Hematopoietic multipotent progenitor cell (in vitro differentiated cells): Measurements from ENCODE around the gene ITGB6. TPM values are rescaled to one million over a fixed set of nuclear protein-coding genes. Genes with fewer than 3 reads are reported as not detected.

Experiments
- DNase-seq, 3 donors: peaks; one replicate each; pipeline ENCODE4 v3.0.0-alpha.2; 2011 to 2015; ENCODE audit warnings: low read depth in 2 of 3, low spot score in 2 of 3
- total RNA-seq: library from RNA; depleted of rRNA; stranded (reverse); fragments of >200 nt; gene quantifications from one replicate; pipeline ENCODE4 v1.2.3, GENCODE V29; 2012

ITGB6 gene
- total RNA-seq, 1 donor = not detected

DNA sequence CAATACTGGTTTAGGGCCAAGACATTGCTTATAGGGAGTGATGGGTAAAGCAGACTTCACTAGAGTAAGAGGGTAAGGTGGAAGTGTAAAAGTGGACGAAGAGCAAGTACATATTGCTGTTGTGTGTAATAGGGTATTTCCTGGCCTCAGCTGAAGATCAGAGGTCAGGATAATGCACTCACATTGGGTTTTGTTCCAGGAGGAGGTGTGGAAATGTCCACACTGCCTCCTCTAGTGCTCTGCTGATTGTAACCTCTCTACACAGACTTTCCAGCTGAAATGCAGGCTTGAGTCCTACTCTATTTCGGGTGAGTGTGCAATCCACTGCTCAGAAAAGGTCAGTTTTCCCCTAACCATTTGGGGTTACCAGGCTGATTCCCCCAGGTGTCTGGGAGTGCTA, 96.0 kb downstream of the ITGB6 start:
- DNase-seq = no peak

DNA sequence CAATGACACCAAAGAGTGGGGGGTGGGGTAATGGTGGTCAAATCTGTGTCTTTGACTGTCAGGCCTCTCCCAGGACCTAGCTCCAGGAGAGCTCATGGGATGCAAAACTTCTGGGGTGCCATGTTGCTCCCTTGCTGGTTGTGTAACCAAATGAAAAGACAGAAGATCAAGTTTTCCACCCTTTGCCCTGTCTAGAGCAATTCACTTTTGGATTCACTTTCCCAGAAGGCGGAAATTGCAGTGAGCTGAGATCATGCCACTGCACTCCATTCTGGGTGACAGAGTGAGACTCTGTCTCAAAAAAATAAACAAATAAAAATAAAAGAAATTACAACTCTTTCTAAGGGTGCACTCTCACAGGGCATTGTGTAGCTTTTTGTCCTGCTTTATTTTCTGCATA, 102.7 kb downstream of the ITGB6 start:
- DNase-seq = no peak

DNA sequence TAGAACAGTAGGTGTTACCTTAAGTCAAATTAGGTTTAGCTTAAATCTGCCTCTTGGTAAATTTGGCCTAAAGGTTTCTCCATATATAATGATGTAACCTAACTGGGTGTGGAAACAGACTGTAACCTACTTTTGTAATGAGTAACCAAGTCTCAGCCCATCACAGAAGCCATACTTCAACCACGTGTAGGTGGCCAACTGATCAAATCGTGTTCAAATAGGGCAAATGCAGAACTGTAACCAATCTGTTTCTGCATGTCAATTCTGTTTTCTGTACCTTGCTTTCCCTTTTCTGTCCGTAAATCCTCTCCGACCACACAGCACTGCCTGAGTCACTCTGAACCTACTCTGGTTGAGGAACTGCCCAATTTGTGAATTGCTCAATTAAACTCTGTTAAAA, 103.7 kb downstream of the ITGB6 start:
- DNase-seq = no peak

DNA sequence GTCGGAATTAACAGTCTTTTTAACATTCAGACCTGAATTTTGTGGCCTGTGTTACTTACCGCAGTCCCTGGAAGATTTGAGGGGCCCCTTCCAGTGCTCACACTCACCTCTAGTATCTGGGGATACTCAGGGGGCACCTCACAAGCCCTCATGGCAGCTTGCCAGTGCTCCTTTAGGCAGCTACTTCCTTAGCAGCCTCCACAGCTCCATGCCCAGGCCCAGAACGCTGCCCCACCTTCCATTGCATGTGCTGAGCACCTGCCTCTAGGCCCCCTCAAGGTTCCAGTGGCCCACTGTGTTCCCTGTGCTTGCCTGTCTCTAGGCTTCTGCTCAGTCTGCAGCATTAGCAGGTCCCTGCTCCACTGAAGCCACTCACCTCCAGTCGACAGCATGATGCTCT, 107.6 kb downstream of the ITGB6 start:
- no peak for DNase-seq

DNA sequence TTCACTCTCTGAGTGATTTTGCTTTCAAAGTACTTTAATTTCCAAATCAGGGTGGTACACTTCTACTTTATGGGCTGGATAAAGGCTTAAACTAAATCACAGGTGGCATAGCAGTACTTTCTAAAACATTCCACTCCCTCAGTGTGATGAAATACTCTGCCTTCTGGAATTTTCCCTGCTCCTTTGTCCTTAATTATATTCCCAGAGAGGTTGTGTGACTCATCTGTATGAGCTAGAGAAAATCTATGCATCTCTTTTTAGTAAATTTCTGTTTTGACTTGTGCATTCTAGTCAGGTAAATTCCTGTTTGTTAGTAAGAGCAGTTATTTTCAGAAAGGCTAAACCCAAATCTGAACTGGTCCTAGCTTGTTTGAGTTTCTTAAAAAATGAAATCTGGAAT, 108.7 kb downstream of the ITGB6 start:
- DNase-seq = no peak

DNA sequence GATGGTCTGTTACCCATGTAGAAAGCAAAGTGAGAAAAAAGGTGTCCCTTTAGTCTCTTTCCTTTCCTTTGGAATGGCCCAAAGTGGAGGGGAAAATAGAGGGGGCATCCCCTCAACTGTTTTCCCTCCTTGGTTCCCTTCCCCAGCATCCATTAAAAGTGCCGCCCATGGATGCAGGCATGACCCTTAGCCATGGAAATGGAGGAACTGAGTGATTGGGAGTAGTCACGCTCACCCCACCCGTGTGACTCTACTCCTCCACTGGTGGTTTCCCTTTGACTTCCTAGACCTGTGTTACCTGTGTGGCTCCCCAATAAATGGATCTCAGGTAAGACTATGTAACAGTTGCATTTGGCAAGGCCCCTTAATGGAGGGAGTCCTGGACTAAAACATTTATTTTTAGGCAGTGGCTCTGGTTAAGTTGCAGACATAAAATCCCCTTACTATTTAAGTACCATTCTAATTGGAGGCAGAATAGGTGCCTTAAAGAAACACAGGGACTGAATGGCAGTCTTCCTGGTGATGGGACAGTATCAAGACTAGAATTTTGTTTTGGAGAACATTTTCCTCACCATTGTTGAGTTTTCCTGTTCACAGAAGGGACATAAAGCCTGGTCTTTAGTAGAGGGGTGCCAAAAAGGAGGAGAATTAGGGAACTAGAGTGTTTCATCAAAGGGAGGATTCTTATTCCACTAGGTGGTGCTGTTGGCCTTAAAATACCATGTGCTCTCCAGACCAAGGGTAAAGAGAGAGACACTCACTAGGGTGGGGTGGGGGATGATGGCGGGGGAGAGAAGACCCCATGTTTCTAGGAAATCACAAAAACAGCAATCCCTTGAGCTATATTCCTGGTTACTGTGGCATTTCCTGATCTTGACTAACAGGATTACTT, 112.0 kb downstream of the ITGB6 start:
- peak in 1 of 3 donors; percentile 19 for DNase-seq

DNA sequence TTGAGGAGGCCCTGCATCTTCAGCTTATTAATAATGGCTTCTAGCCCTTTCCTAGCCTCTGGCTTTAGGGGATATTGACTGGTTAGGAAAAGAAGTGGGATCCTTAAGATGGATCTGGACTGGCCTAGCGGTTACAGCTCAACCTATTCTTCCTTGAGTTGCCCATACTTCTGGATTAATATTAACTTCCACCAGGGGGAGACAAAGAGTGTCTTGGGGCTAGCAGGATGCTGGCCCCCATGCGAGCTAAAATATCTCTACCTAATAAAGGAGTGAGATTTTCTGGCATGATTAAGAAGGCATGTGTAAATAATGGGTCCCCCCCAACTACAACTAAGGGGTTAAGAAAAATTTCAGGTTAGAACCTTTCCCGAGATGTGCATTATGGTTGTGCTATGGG, 114.4 kb downstream of the ITGB6 start:
- DNase-seq = no peak

DNA sequence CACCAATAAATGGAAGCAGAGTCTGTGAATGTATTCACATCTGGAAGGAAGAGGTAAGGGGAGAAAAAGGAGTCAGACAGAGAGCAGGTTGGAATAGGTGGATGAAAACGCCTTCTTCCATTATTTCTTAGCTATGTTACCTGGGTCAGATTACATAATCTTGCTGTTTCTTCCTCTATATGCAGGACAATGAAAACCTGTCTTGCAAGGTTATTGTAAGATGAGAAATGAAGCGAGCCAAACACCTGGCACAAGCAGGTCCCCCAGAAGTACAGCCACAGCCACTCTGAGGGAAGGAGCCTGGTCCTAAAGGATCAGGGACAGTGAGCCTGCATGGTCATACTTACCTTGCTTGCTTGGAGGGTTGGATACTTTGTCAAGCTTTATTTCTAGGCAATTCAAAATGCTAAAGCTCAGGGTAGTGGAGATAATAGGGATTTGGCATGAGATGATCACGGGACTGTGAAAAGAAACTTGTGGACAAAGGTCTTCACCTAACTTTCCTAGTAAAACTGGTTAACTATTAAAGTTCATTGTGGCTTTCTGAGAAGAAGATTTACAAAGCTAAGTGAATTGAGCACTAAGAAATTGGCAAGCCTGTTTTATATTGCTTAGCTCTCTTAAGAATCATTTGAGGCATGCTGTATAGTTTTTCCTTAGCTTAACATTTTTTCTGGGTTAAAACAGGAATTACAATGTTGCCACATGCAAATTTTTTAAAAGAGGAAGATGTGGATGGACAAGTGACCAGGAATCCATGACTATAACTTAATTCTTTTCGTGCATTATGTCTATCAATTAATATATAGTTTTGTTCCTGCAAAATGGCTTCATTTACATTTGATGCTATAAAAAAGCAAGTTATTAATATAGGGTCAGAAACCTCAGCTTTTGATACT, 121.9 kb downstream of the ITGB6 start:
- no peak for DNase-seq

DNA sequence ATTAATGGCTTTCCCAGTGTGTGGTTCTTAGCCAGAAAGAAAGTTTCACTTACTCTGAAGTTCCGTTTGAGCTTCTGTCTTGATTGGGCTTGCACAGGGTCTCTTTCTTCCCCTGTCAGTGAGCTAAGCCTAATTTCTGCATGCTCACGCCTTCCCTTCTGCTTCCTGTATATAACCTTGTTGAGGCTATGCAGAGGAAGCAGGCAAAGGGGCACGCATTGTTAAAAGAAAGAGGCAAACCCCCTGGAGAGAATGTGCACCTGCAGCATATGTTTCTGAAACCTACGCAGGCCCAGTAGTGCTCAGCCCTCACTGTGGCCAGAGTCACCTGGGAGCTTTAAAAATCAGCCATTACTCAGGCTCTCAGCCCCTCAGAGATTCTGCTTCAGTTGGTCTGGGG, 123.2 kb downstream of the ITGB6 start:
- DNase-seq = peak in 2 of 3 donors; percentile 73 to 93

DNA sequence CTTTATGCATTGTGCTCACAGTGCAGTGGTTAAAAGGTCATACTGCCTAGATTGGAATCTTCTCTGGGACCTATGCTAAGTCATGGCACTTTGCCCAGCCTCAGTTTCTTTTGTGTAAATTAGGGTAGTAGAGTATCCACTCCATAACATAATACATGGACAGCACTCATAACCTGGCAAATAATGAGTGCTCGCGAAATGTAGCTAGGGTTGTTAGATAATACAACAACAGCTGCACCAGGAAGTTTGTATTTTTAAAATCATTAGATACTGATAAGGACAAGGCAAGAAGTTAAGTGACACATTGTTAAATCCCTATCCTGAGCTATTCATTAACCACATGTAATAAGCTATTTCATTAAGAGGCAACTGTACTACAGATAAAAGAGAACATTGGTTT, 123.8 kb downstream of the ITGB6 start:
- DNase-seq = no peak

DNA sequence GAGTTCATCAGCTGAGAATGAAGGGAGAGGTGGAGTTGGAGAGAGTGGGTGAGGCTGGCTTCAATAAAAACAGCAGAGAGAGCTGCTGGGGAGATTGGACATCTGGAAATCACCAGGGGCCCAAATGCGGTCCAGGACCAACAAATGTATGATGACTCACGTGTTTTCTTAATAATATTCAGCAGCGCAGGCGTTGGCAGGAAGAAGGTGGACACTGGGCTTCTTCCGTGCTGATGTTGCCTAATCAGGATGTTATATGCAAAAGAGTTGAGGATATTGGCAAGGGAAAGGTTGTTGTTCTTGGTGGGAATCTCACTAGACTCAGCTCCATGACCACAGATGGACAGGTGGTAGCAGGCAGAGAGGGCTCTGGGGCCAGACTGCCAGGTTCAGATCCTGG, 124.9 kb downstream of the ITGB6 start:
- no peak for DNase-seq

DNA sequence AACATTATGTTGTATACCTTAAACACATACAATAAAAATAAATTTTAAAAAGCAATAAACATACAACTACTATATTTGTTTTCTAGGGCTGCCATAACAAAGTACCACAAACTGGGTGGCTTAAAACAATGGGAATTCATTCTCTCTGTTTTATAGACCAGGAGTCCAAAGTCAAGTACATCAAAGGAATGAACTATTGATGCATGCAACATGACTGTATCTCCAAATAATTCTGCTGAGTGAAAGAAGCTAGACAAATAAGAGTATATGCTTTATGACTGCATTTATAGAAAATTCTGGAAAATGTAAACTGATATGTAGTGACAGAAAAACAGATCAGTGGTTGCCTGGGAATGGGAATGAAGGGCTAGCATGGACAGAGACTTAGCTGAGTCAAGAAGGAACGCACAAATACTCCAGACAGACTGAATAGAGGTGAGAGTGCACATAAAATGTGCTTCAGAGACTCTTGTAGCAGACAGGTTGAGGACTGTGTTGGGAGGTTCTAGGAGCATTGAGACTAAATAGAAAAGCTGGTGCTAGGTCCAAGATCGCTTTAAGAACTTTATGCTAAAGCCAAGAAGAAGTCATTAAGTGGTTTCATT, 126.7 kb downstream of the ITGB6 start:
- no peak for DNase-seq

DNA sequence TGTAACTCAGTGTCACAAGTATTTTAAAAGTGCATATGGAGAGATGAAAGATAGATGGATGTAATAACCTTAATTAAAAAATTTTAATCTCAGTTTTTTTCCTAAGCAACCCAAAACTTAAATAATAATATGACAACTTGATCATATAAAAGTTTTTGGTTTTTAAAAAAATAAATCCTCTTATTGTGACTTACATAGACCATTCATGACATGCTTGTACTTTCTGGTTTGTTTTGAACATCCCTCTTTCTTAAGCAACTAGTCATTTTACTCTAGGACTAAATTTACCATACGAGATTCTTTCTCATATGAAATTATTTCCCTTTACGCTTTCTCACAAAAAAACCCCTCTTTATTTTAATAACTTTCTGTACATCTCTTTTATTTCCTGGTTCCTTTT, 131.2 kb downstream of the ITGB6 start:
- no peak for DNase-seq

DNA sequence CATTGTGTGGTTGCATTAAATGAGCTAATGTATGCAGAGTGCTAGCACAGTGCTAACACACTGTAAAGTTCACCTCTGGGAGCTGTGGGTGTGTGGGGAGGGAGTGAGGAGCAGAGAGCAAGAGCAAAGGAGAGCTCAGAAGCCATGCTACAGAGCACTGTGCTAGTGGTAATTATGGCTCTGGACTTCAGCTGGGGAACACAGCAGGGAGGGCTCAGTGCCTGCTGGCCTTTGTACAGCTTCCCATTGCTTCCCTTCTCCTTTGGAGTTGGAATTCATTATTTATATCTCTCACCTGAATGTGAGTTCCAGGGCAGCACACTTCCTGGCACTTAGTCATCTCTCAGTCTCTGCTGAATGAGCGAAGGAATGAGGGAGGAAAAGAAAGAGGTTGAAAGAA, 135.2 kb downstream of the ITGB6 start:
- DNase-seq = no peak

DNA sequence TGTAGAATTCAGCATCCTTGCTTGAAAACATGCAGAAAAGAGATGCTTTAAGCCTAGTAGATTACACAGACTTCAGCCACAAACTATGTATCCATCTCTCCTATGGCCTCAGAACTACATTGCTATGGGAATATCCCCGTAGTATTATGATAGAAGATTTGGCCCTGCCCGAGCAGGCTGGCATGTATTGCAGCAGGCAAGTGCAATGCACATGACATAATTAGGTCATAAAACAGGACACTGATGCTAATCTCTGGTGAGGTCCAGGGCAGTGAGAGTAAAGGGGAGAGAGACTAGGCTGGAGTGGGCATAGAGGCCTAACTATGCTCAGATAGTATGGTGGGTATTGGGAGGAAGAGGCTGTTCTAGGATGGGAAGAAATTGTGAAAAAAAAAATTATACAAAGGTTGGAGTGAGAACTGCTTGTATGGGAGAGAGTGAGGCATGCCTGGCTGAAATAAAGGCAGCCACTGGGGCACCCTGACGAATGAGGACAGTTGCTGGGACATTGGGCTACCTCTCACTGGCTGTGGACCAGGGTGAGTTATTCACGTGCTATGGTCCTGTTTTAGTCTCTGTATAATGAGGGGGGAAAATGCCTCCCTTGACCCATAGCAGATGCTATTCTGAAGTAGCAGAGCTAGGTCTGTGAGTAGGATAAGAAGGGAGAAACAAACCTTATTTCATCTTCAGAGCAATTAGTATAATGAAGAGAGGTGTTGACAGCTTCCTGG, 136.0 kb downstream of the ITGB6 start:
- no peak for DNase-seq

DNA sequence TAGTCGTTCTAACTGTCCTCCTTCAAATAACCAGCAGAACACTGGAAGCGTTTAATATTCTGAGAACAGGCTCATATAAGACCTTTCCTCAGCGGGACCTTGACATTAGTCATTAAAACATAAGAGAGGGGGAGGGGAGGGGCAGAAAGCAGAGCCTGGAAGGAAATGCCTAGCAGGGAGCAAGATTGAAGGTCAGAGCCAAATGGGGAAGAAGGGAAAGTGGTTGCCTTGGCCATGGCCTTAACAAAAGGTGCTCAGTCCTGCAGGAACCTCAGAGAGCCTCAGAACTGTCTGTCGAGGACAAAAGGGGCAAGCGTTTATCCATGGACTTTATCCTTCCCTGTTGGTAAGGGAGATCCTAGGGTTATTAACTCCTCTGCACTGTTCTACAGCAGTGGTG, 136.8 kb downstream of the ITGB6 start:
- DNase-seq = no peak

DNA sequence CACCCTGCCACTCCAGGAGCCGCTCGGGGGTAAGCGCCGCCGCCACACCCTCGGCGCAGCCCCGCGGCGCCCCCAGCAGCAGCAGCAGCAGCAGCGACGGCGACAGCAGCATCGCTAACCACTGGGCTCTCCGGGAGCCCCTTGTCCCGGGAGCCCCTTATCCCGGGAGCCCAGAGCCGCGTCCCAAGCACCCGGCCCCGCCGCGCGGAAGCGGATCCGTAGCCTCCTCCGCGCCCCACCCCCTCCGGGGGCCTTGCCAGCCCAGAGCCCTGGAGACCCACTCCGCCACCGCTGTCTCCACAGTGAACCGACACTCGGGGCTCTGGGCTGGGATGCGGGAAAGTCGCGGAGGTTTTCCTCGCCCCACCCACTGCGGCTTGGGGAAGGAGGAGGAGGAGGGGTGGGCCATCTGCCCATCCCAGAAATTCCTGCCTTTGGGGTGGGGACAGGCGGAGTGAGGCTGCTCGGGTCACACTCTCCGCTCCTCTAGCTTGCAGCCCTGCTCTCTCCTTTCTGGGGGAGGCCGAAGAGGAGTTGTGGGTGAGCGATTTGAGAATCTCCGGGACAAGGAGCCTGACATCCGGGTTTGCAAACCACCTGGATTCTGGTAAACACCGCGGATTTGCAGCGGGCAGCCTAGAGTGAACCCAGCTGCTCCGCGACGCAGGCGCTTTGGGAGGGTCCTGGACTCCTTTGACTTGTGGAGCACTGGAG, 137.6 kb downstream of the ITGB6 start, which contains the start of gene PLA2R1:
Gene PLA2R1 (minus strand): TSS at position 324 of the 714 bp plus-strand sequence. CDS start 212 bp downstream, at position 112.
- peak in 1 of 3 donors; percentile 38 for DNase-seq

DNA sequence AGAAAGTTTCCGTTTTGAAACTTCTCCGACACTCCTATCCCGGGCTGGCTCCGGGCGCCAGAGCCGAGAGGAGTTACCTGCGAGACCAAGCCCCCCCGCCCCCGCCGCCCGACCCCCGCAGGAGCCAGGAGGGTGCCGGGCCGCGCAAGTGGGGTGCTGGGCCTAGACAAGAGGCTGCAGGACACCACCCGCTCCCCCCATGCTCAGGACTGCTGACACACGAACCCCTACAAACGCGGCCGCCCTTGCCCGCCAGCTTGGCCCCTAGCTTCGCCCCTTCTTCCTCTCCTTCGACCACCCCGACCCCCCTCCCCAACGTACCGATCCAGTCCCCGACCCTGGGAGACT, 138.2 kb downstream of the ITGB6 start:
- peak in 1 of 3 donors; percentile 14 for DNase-seq

DNA sequence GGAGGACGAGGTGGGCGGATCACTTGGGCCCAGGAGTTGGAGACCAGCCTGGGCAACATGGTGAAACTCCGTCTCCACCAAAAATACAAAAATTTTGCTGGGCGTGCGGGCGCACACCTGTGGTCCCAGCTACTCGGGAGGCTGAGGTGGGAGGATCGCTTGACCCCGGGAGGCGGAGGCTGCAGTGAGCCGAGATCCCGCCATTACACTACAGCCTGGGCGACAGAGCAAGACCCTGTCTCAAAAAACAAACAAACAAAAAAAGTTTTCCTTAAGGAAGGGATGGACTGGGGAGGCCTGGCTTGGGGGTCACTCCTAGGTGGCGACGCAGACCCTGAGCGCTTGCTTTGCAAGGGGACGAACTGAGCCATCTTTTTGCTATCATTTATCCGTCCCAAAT, 138.5 kb downstream of the ITGB6 start:
- no peak for DNase-seq

DNA sequence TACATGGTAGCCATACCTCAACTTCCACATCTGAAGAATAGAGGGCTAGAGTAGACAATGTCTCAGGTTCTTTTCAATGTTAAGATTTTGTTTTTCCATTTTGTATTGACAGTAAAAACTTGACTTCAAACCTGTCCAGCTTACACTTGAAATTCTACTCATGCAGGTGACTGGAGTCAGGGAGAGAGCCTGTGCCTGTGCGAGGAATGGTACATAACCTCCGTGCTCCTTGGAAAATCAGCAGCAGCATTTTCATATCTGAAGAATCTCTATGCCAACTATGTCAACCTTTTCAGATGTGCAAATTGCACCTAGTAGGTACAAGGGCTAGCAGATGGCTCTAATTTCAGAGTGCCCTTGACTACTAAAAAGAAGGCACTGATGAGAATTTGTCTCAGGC, 139.8 kb downstream of the ITGB6 start:
- DNase-seq = no peak
